Peyer's patch (tissue), 4 donors: ENCODE measurements around the gene NAV2. TPM values are rescaled to one million over a fixed set of nuclear protein-coding genes. Genes with fewer than 3 reads are reported as not detected.

Experiments
- DNase-seq, 3 donors: peaks; one replicate each; pipeline ENCODE4 v3.0.0-alpha.2; 2017 to 2019
- H3K27ac ChIP-seq, 4 donors: fragments of 200-600 bp; sonication (generic); one replicate each; pipeline ENCODE4 v1.5.1; 2016 to 2019
- H3K27me3 ChIP-seq, 2 donors: fragments of 200-600 bp; sonication (generic); one replicate each; pipeline ENCODE4 v1.5.1; 2019
- H3K36me3 ChIP-seq, 3 donors: fragments of 200-600 bp; sonication (generic); one replicate each; pipeline ENCODE4 v1.5.1; 2016 to 2019
- H3K4me1 ChIP-seq, 4 donors: fragments of 200-600 bp; sonication (generic); one replicate each; pipeline ENCODE4 v1.5.1; 2016 to 2019
- H3K4me3 ChIP-seq, 4 donors: fragments of 200-600 bp; sonication (generic); 1 replicate in 3 of 4; 2 replicates in 1 of 4; pipeline ENCODE4 v1.5.1; 2016 to 2019; ENCODE audit warnings: mild to moderate bottlenecking in 1 of 4
- H3K9me3 ChIP-seq, 4 donors: fragments of 200-600 bp; sonication (generic); one replicate each; pipeline ENCODE4 v1.5.1; 2016 to 2019; ENCODE audit warnings: mild to moderate bottlenecking in 1 of 4
- POLR2A ChIP-seq, 2 donors: fragments of 450-650 bp; IDR thresholded peaks; one replicate each; pipeline ENCODE4 v1.5.1; 2017; ENCODE audit warnings: antibody characterized with exemption in 2 of 2, mild to moderate bottlenecking in 2 of 2, moderate library complexity in 2 of 2
- total RNA-seq, 4 donors: library from RNA; depleted of rRNA; stranded (reverse); fragments of >200 nt; gene quantifications; one replicate each; pipeline ENCODE4 v1.1.0, GENCODE V29; 2016
- TF ChIP-seq, protein P1 (sequence below), 6 experiments: fragments of 450-650 bp in 4 of 6; fragments of 200-600 bp in 2 of 6; sonication (generic) in 1 of 6; IDR thresholded peaks; one replicate each; pipeline ENCODE4 v1.5.1; 2017 to 2019; ENCODE audit warnings: antibody characterized with exemption in 6 of 6, mild to moderate bottlenecking in 3 of 6, moderate library complexity in 1 of 6

Gene NAV2
- total RNA-seq, 4 donors from 2014 or later, result 6.0 to 48.7 (median 20.1) TPM

DNA sequence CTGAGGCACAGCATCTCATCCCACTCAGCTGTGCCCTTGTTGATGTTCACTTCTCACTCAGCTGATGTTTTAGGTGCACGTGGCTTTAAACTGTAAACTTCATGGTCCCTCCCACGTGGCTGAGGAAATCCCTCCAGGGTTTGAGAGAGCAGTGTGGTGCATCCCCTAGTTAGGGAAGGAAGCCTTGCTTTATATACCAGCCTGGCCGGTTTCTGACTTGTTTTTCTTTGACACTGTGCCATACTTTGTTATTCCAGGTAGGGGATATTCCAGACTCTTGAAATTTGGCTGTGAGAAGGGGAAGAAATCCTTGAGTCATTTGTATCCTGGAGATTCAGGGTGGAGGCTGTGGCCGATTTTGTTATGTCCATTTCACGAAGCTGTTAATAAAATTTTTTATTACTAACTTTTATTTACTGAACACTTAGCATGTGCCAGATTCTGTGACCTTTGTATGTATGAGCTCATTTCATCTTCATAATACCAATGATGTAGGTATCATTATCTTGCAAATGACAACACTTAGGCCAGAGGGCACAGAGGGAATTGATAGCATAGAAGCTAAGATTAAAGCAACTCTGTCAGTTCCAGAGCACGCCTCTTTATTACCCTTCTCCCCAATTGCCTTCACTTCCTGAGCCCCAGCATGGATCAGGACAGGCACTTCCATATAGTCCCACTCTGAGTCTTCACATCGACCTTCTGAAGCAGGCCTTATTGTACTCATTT, 116.6 kb downstream of the NAV2 start:
- peaks cover 0 to 29% (median 0%) of the 10 kb centered on the region in 4 donors for H3K4me1 ChIP-seq
- H3K36me3 ChIP-seq, result no peaks in the 10 kb centered on the region
- peak overlapping the region in 2 of 4 donors; percentile 43 to 44 for H3K27ac ChIP-seq
- TF ChIP-seq, protein P1, sequence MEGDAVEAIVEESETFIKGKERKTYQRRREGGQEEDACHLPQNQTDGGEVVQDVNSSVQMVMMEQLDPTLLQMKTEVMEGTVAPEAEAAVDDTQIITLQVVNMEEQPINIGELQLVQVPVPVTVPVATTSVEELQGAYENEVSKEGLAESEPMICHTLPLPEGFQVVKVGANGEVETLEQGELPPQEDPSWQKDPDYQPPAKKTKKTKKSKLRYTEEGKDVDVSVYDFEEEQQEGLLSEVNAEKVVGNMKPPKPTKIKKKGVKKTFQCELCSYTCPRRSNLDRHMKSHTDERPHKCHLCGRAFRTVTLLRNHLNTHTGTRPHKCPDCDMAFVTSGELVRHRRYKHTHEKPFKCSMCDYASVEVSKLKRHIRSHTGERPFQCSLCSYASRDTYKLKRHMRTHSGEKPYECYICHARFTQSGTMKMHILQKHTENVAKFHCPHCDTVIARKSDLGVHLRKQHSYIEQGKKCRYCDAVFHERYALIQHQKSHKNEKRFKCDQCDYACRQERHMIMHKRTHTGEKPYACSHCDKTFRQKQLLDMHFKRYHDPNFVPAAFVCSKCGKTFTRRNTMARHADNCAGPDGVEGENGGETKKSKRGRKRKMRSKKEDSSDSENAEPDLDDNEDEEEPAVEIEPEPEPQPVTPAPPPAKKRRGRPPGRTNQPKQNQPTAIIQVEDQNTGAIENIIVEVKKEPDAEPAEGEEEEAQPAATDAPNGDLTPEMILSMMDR (IDR thresholded peaks at IDR 0.05), result no peak
- no peak for TF ChIP-seq POLR2A (IDR thresholded peaks at IDR 0.05)
- H3K4me3 ChIP-seq, result no peak overlapping the region
- peak in 1 of 3 donors; percentile 56 for DNase-seq
- no peaks in the 10 kb centered on the region for H3K27me3 ChIP-seq
- no peaks in the 10 kb centered on the region for H3K9me3 ChIP-seq

DNA sequence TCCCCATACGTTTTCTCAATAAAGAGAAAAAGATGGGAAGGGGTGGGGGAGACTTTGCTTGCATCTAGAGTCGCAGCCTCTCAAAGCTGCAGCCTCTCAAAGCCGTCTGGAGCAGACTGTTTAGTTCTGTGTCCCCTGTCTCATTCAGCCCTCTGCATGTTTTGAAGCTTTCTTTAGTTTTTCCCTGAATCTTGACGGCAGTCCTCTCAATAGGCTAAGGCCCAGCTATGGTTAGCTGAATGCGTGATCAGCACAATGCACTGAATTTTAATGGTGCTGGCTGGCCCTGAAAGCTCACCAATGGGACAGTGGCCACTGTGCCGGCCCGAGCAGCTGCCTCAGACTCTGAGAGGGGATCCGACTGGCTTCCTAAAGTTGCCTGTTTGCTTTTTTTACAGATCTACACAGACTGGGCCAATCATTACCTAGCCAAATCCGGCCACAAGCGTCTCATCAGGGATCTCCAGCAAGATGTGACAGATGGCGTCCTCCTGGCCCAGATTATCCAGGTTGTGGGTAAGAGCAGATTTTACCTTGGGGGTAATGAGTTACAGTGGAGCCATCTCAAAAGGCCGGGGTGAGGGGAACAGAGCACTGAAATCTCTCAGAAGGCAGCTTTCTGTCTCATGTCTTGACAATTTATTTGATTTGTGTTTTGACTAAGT, 119.6 kb downstream of the NAV2 start:
- H3K4me1 ChIP-seq, result peaks cover 0 to 29% (median 0%) of the 10 kb centered on the region in 4 donors
- TF ChIP-seq POLR2A (IDR thresholded peaks at IDR 0.05), result no peak
- TF ChIP-seq, protein P1 (IDR thresholded peaks at IDR 0.05), result no peak
- no peak overlapping the region for H3K4me3 ChIP-seq
- H3K27me3 ChIP-seq, result no peaks in the 10 kb centered on the region
- no peaks in the 10 kb centered on the region for H3K36me3 ChIP-seq
- H3K9me3 ChIP-seq, result no peaks in the 10 kb centered on the region
- DNase-seq, result no peak
- no peak overlapping the region for H3K27ac ChIP-seq

DNA sequence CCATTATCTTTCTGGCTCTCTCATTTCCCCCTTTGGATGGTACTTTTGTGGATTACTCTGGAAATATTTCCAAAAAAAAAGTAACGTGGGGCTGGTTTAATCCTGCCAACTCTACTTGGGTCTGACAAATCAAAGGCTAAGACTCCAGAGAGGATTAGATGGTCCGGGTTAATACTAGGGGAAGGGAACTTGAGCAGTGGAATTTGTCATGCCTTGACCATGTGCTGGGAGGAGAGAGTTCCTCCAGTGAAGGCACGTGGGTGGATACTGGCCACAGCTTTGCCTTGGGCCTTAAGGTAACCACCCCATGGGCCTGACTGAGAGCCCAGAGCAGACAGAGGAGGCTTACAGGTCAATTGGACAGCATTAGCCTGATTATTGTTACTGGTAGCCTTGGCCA, 120.3 kb downstream of the NAV2 start:
- H3K27me3 ChIP-seq, result no peaks in the 10 kb centered on the region
- H3K27ac ChIP-seq, result no peak overlapping the region
- DNase-seq, result no peak
- H3K4me1 ChIP-seq, result peaks cover 0 to 25% (median 0%) of the 10 kb centered on the region in 4 donors
- H3K9me3 ChIP-seq, result no peaks in the 10 kb centered on the region
- TF ChIP-seq POLR2A (IDR thresholded peaks at IDR 0.05), result no peak
- TF ChIP-seq, protein P1 (IDR thresholded peaks at IDR 0.05), result no peak
- no peaks in the 10 kb centered on the region for H3K36me3 ChIP-seq
- H3K4me3 ChIP-seq, result no peak overlapping the region

DNA sequence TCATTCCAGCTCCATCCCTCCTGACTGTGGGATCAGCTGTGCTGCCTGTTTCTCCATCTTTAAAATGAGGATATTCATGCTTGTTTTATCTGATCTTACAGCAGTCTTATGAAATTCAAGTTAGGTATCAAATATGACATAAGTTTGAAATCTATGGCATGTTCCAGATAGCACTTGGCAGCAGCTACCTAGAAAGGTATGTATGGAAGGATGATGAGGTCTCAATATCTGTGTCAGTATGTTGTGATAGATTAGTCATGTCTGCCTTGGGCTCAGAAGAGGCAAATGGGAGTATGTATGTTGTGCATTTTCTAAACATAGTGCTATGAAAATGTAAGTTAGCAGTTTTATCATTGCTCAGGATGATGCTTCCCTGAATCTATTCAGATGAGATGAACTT, 122.1 kb downstream of the NAV2 start:
- no peaks in the 10 kb centered on the region for H3K9me3 ChIP-seq
- H3K36me3 ChIP-seq, result no peaks in the 10 kb centered on the region
- H3K27ac ChIP-seq, result no peak overlapping the region
- H3K4me3 ChIP-seq, result no peak overlapping the region
- no peak for DNase-seq
- TF ChIP-seq, protein P1 (IDR thresholded peaks at IDR 0.05), result no peak
- no peak for TF ChIP-seq POLR2A (IDR thresholded peaks at IDR 0.05)
- no peaks in the 10 kb centered on the region for H3K27me3 ChIP-seq
- H3K4me1 ChIP-seq, result peaks cover 0 to 8% (median 0%) of the 10 kb centered on the region in 4 donors

DNA sequence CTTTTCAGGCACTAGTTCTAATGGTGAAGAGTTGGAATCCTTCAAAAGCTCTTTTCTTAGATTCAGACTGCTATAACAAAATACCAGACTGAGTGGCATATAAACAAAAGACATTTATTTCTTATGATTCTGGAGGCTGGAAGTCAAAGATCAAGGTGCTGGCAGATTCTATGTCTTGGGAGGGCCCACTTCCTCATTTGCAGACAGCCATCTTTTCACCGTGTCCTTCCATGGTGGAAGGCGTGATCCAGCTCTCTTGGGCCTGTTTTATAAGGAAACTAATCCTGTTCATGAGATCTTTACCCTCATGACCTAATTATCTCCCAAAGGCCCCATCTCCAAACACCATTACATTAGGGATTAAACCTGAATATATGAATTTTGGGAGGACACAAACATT, 124.0 kb downstream of the NAV2 start:
- Histone ChIP-seq H3K27me3 (no peaks in the 10 kb centered on the region), H3K9me3 (no peaks in the 10 kb centered on the region), H3K27ac (no peak overlapping the region), H3K4me3 (no peak overlapping the region), H3K4me1 (no peaks in the 10 kb centered on the region), H3K36me3 (no peaks in the 10 kb centered on the region)
- TF ChIP-seq, protein P1 (IDR thresholded peaks at IDR 0.05), result no peak
- TF ChIP-seq POLR2A (IDR thresholded peaks at IDR 0.05), result no peak
- DNase-seq, result no peak
